HG03066 (cell line): ENCODE data around the gene TIMP1.

Experiments used
- ATAC-seq: cut with Tn5 transposase; IDR thresholded peaks from one replicate; pipeline ENCODE4 v1.9.1; 2021; ENCODE audit warnings: low read depth; ENCODE audit not compliant: unreplicated experiment

TIMP1 gene

DNA sequence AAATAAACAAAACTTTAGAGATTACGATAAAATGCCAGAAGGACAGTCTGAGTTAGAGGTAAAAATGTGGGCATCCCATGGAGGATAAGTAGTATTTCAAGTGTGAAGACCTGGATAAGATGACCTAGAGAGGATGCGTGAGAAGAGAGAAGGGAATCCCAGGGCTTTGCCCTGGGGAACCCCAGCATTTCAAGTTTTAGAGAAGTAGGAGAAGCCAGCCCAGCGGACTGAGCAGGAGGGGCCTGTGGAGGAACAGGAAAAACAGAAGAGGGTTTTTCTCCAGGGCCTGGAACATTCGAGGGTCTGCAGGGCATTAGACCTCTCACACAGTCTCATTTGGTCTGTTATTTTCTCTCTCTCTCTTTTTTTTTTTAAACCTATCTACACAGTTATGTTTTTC, 50.4 kb downstream of the TIMP1 start:
- ATAC-seq: no peak

DNA sequence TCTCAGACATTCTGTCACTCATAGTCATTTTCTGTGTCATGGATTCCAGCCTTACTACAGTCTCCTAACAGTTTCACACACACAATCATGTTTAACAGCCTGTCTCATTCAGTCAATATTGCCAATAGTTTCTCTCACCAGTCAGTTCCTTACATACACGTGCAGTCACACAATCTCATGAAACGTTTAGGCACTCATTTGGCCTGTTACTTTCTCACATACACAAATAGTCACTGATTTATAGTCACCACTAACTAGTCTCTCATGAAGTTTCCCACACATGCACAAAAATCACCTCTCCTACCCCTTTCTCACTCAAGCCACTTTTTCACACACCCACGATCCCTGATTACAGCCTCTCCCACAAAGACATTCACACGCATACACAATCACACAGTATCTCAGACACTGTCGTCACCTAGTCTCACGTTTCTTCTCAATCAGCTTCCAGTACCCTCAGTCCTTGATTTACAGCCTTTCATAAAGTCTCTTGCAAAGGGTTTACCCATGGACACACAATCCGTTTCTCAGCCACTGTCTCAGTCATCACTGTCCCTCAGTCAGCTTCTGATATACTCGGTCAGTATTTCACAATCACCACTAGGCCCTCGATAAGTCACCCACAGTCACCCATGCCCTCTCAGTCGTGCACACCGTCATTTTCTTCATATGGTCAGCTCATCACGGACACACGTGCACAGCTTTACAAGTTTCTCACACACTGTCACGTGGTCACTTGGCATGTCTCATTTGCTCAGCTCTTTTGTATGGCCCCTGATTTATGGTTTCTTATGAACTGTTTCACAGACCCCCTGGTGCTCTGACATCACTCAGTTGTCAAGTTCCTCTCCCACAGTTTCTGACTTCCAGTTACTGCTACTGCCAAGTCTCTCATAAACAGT, 51.7 kb downstream of the TIMP1 start:
- ATAC-seq: no peak

DNA sequence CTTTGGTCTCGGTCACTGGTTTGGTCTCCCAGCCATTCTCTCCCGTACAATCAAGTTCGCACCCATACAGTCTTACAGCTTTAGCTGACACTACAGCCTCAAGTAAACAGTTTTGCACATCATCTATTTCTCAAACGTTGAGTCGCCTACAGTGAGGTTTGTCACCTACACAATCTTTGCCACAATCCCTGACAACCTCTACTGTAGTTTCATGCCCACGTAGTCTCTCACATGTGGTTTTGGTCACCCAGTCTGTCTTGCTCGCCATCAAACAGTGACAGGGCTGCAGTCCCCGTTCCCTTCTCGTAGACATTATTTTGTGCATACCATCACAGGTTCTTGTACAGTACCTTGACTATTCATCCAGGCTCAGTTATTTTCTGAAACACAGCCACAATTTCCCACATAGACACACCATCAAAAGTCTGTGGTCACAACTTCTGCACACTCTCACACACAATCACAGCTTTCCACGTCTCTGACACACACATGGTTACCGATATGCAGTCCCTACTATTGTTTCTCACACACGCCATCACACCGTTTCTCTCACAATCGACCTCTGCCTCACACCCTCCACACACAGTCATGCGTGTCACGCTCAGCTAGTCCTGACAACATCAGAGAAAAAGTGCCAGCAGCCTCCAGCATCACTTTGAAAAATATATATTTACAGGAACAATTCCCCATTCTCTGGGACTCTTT, 52.8 kb downstream of the TIMP1 start:
- ATAC-seq: no peak
